Measurements from ENCODE around the gene UBE2M. TPM values are rescaled to one million over a fixed set of nuclear protein-coding genes. Genes with fewer than 3 reads are reported as not detected.

UBE2M gene
- total RNA-seq, 1 experiment from 2014 or later = 185 TPM

DNA sequence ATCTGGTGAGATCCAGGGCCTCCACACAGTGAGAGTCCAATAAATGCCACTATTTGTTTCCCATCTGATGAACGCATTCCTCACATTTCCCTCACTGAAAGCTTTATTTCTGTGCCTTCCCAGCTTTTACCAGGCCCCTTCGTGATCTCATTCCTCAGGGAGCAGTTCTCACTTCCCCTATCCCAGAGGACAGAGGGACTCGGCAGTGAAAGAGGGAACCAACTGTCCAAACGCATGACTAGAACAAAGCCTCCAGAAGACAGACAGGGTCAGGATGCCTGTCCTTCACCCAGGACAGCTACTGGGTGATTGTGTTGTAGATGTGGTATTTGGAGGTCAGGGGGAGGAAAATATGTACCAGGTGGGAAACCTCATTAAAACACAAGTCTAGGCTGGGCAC, 36.8 kb downstream of the UBE2M start:
- no peak overlapping the region for H3K27ac ChIP-seq (ENCODE audit: low read depth, low read length, poor library complexity, severe bottlenecking)
- ChIA-PET CTCF (no interaction called here), POLR2A (ENCODE audit: low non-redundant PET) (interaction anchor here (0.6 kb wide), 1 partner anchor 33 kb away, joined by 6 read pairs; no protein-coding TSS in a partner anchor)
- H3K9me3 ChIP-seq (ENCODE audit: low read depth, low read length, poor library complexity, severe bottlenecking) = no peaks in the 10 kb centered on the region
- BruUV-seq (replicated peaks) = no TSS peak
- intact Hi-C loops (cut with micrococcal nuclease; ENCODE audit: unreplicated experiment) = no loop called here
- TF ChIP-seq, protein P1, sequence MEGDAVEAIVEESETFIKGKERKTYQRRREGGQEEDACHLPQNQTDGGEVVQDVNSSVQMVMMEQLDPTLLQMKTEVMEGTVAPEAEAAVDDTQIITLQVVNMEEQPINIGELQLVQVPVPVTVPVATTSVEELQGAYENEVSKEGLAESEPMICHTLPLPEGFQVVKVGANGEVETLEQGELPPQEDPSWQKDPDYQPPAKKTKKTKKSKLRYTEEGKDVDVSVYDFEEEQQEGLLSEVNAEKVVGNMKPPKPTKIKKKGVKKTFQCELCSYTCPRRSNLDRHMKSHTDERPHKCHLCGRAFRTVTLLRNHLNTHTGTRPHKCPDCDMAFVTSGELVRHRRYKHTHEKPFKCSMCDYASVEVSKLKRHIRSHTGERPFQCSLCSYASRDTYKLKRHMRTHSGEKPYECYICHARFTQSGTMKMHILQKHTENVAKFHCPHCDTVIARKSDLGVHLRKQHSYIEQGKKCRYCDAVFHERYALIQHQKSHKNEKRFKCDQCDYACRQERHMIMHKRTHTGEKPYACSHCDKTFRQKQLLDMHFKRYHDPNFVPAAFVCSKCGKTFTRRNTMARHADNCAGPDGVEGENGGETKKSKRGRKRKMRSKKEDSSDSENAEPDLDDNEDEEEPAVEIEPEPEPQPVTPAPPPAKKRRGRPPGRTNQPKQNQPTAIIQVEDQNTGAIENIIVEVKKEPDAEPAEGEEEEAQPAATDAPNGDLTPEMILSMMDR (conservative IDR thresholded peaks at IDR 0.05; ENCODE audit: low read depth, low read length) = no peak
- no peak for TF ChIP-seq EZH2 (IDR thresholded peaks at IDR 0.05; ENCODE audit: borderline replicate concordance, low read depth, low read length, poor library complexity, severe bottlenecking)
- no peak for DNase-seq (ENCODE audit: low spot score)
- peaks cover 4% of the 10 kb centered on the region for H3K36me3 ChIP-seq (ENCODE audit: insufficient read depth, low read length, poor library complexity, severe bottlenecking)
- H3K4me1 ChIP-seq (ENCODE audit: insufficient read depth, low read length, poor library complexity, severe bottlenecking) = peaks cover 12% of the 10 kb centered on the region
- no peak overlapping the region for H3K4me3 ChIP-seq (ENCODE audit: low read depth, low read length, poor library complexity, severe bottlenecking)
- no peaks in the 10 kb centered on the region for H3K27me3 ChIP-seq (replicated peaks; ENCODE audit: insufficient read depth, low read depth, low read length, poor library complexity)

DNA sequence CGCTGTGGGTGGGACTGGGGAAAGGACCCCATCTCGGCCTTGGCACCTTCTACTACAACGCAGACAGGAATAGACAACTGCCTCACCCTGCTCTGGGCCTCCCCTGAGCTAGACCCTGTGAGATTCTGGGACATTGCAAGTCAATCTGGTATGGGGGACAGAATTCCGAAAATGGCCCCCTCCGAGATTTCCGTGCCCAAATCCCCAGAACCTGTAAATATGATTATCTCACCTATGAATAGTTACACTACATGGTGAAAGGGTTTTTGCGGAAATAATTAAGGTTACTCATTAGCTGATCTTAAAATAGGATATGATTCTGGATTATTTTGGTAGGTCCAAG, 38.2 kb downstream of the UBE2M start:
- Histone ChIP-seq H3K27ac (ENCODE audit: low read depth, low read length, poor library complexity, severe bottlenecking) (peak overlapping the region; percentile 97), H3K4me3 (ENCODE audit: low read depth, low read length, poor library complexity, severe bottlenecking) (peak overlapping the region; percentile 86), H3K4me1 (ENCODE audit: insufficient read depth, low read length, poor library complexity, severe bottlenecking) (peaks cover 19% of the 10 kb centered on the region), H3K27me3 (replicated peaks; ENCODE audit: insufficient read depth, low read depth, low read length, poor library complexity) (no peaks in the 10 kb centered on the region), H3K36me3 (ENCODE audit: insufficient read depth, low read length, poor library complexity, severe bottlenecking) (peaks cover 11% of the 10 kb centered on the region), H3K9me3 (ENCODE audit: low read depth, low read length, poor library complexity, severe bottlenecking) (no peaks in the 10 kb centered on the region)
- CTCF ChIA-PET = interaction anchor here (1.0 to 2.1 kb wide), 3 partner anchors 8 to 24 kb away, joined by 3 to 9 read pairs (median 5); partner anchors contain the start of gene TRIM28
- intact Hi-C loops (cut with micrococcal nuclease; ENCODE audit: unreplicated experiment) = no loop called here
- DNase-seq (ENCODE audit: low spot score) = no peak
- TSS peak; percentile 88 for BruUV-seq (replicated peaks)
- TF ChIP-seq, protein P1 (conservative IDR thresholded peaks at IDR 0.05; ENCODE audit: low read depth, low read length) = no peak
- TF ChIP-seq EZH2 (IDR thresholded peaks at IDR 0.05; ENCODE audit: borderline replicate concordance, low read depth, low read length, poor library complexity, severe bottlenecking) = no peak
- POLR2A ChIA-PET (ENCODE audit: low non-redundant PET) = interaction anchor here (0.8 kb wide), 1 partner anchor 11 kb away, joined by 5 read pairs; no protein-coding TSS in a partner anchor

DNA sequence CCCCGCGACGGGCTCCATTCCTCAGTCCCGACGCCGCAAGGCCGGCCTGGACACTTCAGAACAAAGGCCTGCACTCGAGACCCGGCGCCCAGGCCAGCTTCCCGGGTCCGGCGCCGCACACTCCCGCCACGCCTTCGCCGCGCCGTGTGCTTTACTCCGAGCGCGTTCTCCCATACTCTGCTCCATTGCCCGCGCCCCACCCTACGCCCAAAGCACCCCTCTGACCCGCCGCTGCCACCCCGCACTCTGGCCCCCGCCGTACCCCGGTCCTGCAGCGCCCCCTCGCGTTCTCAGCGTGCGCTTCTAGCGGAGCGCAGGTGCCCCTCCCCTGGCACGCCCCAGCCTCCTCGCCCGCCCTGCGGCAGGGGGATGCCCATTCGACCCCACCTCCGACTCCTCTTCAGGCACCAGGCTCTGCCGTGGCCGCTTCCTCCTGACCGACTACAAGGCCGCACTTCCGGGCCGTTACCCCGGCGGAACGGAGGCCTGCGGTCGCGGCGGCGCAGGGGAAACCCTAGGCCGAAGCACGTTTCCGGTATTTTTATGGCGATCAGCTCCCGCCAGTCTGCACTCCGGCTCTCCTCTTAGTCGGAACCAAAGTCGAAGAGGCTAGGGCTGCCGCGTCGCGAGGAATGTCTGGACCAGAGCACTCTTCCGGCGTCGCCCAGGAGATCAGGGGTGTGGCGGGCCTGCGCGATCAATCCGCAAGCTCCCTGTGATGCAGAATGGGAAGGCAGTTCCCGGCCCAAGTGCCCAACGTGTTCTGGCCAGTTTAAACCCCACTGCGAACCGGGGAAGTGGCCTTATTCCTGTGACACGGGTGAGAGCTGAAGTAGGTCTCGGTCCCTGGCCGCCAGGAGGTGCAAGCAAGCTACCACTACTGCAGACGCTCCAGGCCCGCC, 38.8 kb downstream of the UBE2M start, which contains the start of gene ZBTB45:
Gene ZBTB45 (minus strand): TSS at position 456 of the 902 bp plus-strand sequence. CDS start 2,137 bp downstream, outside the sequence.
- Histone ChIP-seq H3K4me1 (ENCODE audit: insufficient read depth, low read length, poor library complexity, severe bottlenecking) (peaks cover 23% of the 10 kb centered on the region), H3K36me3 (ENCODE audit: insufficient read depth, low read length, poor library complexity, severe bottlenecking) (peaks cover 11% of the 10 kb centered on the region), H3K9me3 (ENCODE audit: low read depth, low read length, poor library complexity, severe bottlenecking) (no peaks in the 10 kb centered on the region), H3K27me3 (replicated peaks; ENCODE audit: insufficient read depth, low read depth, low read length, poor library complexity) (no peaks in the 10 kb centered on the region), H3K4me3 (ENCODE audit: low read depth, low read length, poor library complexity, severe bottlenecking) (peak within 1 kb of the TSS; percentile 86), H3K27ac (ENCODE audit: low read depth, low read length, poor library complexity, severe bottlenecking) (peak within 1 kb of the TSS; percentile 97)
- ChIA-PET CTCF (interaction anchor here (1.0 to 2.1 kb wide), 5 partner anchors 9 to 44 kb away, joined by 3 to 9 read pairs (median 3); partner anchors contain the start of genes TRIM28 and ZNF446), POLR2A (ENCODE audit: low non-redundant PET) (interaction anchor here (0.8 kb wide), 1 partner anchor 12 kb away, joined by 5 read pairs; no protein-coding TSS in a partner anchor)
- peak; percentile 98 for DNase-seq (ENCODE audit: low spot score)
- BruUV-seq (replicated peaks) = TSS peak; percentile 49
- intact Hi-C loops (cut with micrococcal nuclease; ENCODE audit: unreplicated experiment) = no loop called here
- TF ChIP-seq, protein P1 (conservative IDR thresholded peaks at IDR 0.05; ENCODE audit: low read depth, low read length) = peak; percentile 82
- no peak for TF ChIP-seq EZH2 (IDR thresholded peaks at IDR 0.05; ENCODE audit: borderline replicate concordance, low read depth, low read length, poor library complexity, severe bottlenecking)
